AG10803 (cell line): ENCODE results near the gene PITHD1.

Experiments
- DNase-seq: peaks from one replicate; pipeline ENCODE4 v3.0.0; 2010; ENCODE audit warnings: low read depth
- H3K4me3 ChIP-seq: 2 replicates; pipeline ENCODE4 v1.5.1; 2011; ENCODE audit warnings: mild to moderate bottlenecking, low read length, control low read depth
- CTCF ChIP-seq: conservative IDR thresholded peaks from 2 replicates; pipeline ENCODE4 v1.5.1; 2011; ENCODE audit warnings: mild to moderate bottlenecking, low read length, control low read depth, inconsistent platforms

The PITHD1 gene

GRCh38 chr1:23756676-23757075 is 21.5 kb upstream of the PITHD1 start:
- peak; percentile 53 for DNase-seq
- TF ChIP-seq CTCF: no peak
- H3K4me3 ChIP-seq: no peak overlapping the region

- H3K4me3 ChIP-seq: no peak overlapping the region
- no peak for DNase-seq
- TF ChIP-seq CTCF: no peak
Observed at GRCh38 chr1:23757812-23758211, 20.4 kb upstream of the PITHD1 start.

GRCh38 chr1:23759277-23759676 is 18.9 kb upstream of the PITHD1 start:
- TF ChIP-seq CTCF: no peak
- H3K4me3 ChIP-seq: no peak overlapping the region
- DNase-seq: no peak

GRCh38 chr1:23763041-23763577 is 15.1 kb upstream of the PITHD1 start:
- no peak overlapping the region for H3K4me3 ChIP-seq
- DNase-seq: peak; percentile 68
- no peak for TF ChIP-seq CTCF

GRCh38 chr1:23768733-23769132 is 9.5 kb upstream of the PITHD1 start:
- TF ChIP-seq CTCF: no peak

GRCh38 chr1:23772049-23772853 is 6.0 kb upstream of the PITHD1 start:
- H3K4me3 ChIP-seq: no peak overlapping the region
- peak; percentile 79 for DNase-seq
- TF ChIP-seq CTCF: peak; percentile 98

More at GRCh38 chr1:23768733-23769132, 9.5 kb upstream of the PITHD1 start:
- DNase-seq: no peak
- no peak overlapping the region for H3K4me3 ChIP-seq

- no peak for DNase-seq
- no peak overlapping the region for H3K4me3 ChIP-seq
- TF ChIP-seq CTCF: no peak
Observed at GRCh38 chr1:23772854-23773242, 5.4 kb upstream of the PITHD1 start.
